GM20000 (cell line): ENCODE measurements around the gene SIDT2.

Experiments
- DNase-seq: peaks from one replicate; pipeline ENCODE4 v3.0.0; 2012; ENCODE audit warnings: low spot score
- TF ChIP-seq, protein P1 (sequence below): IDR thresholded peaks from 2 replicates; pipeline ENCODE4 v1.5.1; 2012; ENCODE audit warnings: mild to moderate bottlenecking, control low read depth; ENCODE audit errors: extremely low read depth, missing control alignments

Gene SIDT2

GRCh38 chr11:117231842-117232091, 53.2 kb downstream of the SIDT2 start, which contains the start of gene PCSK7:
TSS of gene PCSK7 (minus strand) at chr11:117232073. CDS start at chr11:117229844, 2,229 bp downstream.
- TF ChIP-seq, protein P1, sequence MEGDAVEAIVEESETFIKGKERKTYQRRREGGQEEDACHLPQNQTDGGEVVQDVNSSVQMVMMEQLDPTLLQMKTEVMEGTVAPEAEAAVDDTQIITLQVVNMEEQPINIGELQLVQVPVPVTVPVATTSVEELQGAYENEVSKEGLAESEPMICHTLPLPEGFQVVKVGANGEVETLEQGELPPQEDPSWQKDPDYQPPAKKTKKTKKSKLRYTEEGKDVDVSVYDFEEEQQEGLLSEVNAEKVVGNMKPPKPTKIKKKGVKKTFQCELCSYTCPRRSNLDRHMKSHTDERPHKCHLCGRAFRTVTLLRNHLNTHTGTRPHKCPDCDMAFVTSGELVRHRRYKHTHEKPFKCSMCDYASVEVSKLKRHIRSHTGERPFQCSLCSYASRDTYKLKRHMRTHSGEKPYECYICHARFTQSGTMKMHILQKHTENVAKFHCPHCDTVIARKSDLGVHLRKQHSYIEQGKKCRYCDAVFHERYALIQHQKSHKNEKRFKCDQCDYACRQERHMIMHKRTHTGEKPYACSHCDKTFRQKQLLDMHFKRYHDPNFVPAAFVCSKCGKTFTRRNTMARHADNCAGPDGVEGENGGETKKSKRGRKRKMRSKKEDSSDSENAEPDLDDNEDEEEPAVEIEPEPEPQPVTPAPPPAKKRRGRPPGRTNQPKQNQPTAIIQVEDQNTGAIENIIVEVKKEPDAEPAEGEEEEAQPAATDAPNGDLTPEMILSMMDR: no peak
- no peak for DNase-seq

DNA sequence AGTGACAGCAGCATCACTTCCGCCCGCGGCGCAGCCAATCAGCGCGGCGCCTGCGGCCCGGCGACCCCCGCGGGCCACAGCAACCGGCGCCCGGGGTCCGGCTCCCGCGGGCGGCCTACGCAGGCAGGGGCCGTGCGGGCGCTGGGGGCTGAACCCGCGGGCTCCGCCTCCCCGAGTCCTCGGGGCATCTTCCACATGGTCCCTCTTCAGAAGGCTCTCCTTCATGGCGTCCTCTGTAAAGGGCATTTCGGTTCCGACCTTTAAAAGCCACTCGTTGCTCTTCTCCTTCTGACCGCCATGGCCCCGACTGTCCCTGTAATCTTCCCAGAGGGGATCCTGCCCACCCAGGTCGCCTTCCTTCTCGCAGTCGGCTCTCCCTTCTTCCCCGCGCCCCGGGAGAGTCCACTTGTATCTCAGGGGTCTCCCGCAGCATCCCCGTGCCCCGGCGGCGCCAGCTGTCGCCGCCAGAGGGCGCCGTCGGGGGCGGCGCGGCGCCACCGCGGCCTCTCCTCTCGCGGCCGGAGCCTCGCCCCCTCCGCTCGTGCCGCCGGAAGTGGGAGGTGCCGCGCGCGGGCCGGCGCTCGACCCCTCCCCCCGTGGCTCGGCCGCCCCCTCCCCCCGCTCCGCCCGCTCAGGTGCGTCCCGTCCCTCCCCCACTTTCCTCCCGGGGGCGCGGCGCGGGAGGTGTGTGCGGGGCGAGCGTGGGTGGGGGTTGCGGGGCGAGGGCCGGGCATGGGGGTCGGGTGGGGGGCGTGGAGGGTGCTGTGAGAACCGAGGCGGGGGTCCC, 53.7 kb downstream of the SIDT2 start, which contains the start of gene RNF214:
RNF214 (plus strand) TSS at position 580 of the 787 bp plus-strand sequence. CDS start 1,602 bp downstream, outside the sequence.
- peak; percentile 100 for DNase-seq
- TF ChIP-seq, protein P1: peak; percentile 88

DNA sequence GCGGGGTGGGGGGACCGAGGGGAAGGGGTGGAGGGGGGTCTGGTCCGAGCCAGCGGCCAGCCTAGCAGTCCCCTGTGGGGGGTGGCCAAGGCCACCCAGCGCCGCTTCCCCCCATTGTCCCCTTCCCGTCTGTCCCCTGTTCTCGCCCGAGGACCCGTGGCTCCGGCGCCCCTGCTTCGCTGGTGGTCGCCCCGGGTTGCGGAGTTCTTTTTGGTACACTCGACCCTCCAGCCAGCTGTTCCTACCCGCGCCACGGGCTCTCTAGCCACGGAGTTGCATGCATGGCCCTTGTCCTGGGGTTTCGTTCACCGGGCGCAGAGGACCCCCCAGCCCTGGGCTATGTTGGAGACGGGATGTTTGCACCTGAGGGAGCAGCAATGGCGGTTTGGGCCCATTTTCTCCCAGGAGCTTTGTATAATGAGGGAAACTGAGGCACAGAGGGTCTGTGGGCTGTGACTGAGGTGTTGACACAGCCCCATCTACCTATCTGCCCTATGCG, 54.4 kb downstream of the SIDT2 start:
- DNase-seq: peak; percentile 60
- TF ChIP-seq, protein P1: no peak

- TF ChIP-seq, protein P1: no peak
- DNase-seq: no peak
Observed at GRCh38 chr11:117238221-117238620, 59.7 kb downstream of the SIDT2 start.

DNA sequence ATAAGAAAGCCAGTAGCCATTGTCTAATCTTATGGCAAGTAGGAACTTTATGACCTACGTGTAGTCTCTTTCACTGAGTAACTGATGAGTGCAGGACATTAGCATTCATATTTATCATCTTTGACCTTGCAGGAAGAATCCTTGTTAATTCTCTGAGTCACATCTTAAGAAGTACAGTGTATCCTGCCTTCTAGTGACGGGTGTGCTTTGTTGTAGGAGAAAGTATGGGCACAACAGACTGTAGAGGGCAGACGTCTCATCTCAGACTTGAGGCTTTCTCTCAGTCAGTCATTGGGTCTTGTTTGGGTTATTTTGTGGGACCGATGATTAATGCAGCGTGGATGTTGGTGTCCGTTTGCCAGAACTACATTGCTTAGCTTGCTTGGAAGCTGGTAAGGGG, 60.8 kb downstream of the SIDT2 start:
- TF ChIP-seq, protein P1: no peak
- DNase-seq: no peak
